ENCODE measurements around the gene SGMS2.

- TF ChIP-seq POLR2A (IDR thresholded peaks at IDR 0.05; ENCODE audit: low read depth, low read length) (no peak), POLR2AphosphoS5 (IDR thresholded peaks at IDR 0.05; ENCODE audit: low read depth, low read length) (no peak), TAF1 (IDR thresholded peaks at IDR 0.05; ENCODE audit: borderline replicate concordance, low read depth, low read length) (no peak)
These were observed 9.6 kb upstream of the SGMS2 start for GRCh38 chr4:107815158-107815557.

All from GM12892 (cell line).